Erythroblast (primary cell): Measurements from ENCODE around the gene ANKRD13D.

ENCODE experiments used
- GATA1 ChIP-seq: IDR thresholded peaks from 2 replicates; pipeline ENCODE4 v1.6.1; 2011; ENCODE audit warnings: low read depth, mild to moderate bottlenecking, control low read depth, low read length, moderate library complexity
- POLR2A ChIP-seq: IDR thresholded peaks from 2 replicates; pipeline ENCODE4 v1.6.1; 2011; ENCODE audit warnings: mild to moderate bottlenecking, low read length

- TF ChIP-seq POLR2A: no peak
- no peak for TF ChIP-seq GATA1
These were observed 44.1 kb upstream of the ANKRD13D start for GRCh38 chr11:67245046-67245445.
